RWPE2 (cell line): Measurements from ENCODE around the gene ADAM23.

Experiments used
- ATAC-seq: fragments of 200-7000 bp; cut with Tn5 transposase; 3 replicates; pipeline ENCODE4 v1.9.1; 2021; ENCODE audit warnings: low read depth
- DNase-seq: peaks from one replicate; pipeline ENCODE4 v3.0.0-alpha.2; 2020; ENCODE audit warnings: low spot score
- H3K27ac ChIP-seq: fragments of 450-650 bp; 2 replicates; pipeline ENCODE4 v1.5.1; 2017; ENCODE audit warnings: mild to moderate bottlenecking; ENCODE audit not compliant: poor library complexity, severe bottlenecking
- H3K27me3 ChIP-seq: fragments of 250-450 bp; sonication (Bioruptor Pico); 2 replicates; pipeline ENCODE4 v1.5.1; 2021; ENCODE audit warnings: mild to moderate bottlenecking, moderate library complexity; ENCODE audit not compliant: insufficient read depth, poor library complexity, severe bottlenecking
- H3K36me3 ChIP-seq: fragments of 250-450 bp; sonication (Bioruptor Pico); 2 replicates; pipeline ENCODE4 v1.5.1; 2020; ENCODE audit warnings: low read depth, mild to moderate bottlenecking, moderate library complexity
- H3K4me1 ChIP-seq: fragments of 250-450 bp; sonication (Bioruptor Pico); 2 replicates; pipeline ENCODE4 v1.5.1; 2021; ENCODE audit warnings: mild to moderate bottlenecking, moderate library complexity; ENCODE audit not compliant: insufficient read depth, poor library complexity, severe bottlenecking
- H3K4me3 ChIP-seq: fragments of 250-450 bp; sonication (Bioruptor Pico); 2 replicates; pipeline ENCODE4 v1.5.1; 2021; ENCODE audit warnings: mild to moderate bottlenecking, moderate library complexity; ENCODE audit not compliant: severe bottlenecking
- H3K9me3 ChIP-seq: fragments of 250-450 bp; sonication (Bioruptor Pico); 2 replicates; pipeline ENCODE4 v1.5.1; 2021; ENCODE audit warnings: mild to moderate bottlenecking, moderate library complexity; ENCODE audit not compliant: severe bottlenecking
- TF ChIP-seq, protein P1 (sequence below): fragments of 450-650 bp; IDR thresholded peaks from one replicate; pipeline ENCODE4 v1.5.1; 2017; ENCODE audit warnings: mild to moderate bottlenecking, moderate library complexity; ENCODE audit not compliant: poor library complexity, severe bottlenecking

The ADAM23 gene

DNA sequence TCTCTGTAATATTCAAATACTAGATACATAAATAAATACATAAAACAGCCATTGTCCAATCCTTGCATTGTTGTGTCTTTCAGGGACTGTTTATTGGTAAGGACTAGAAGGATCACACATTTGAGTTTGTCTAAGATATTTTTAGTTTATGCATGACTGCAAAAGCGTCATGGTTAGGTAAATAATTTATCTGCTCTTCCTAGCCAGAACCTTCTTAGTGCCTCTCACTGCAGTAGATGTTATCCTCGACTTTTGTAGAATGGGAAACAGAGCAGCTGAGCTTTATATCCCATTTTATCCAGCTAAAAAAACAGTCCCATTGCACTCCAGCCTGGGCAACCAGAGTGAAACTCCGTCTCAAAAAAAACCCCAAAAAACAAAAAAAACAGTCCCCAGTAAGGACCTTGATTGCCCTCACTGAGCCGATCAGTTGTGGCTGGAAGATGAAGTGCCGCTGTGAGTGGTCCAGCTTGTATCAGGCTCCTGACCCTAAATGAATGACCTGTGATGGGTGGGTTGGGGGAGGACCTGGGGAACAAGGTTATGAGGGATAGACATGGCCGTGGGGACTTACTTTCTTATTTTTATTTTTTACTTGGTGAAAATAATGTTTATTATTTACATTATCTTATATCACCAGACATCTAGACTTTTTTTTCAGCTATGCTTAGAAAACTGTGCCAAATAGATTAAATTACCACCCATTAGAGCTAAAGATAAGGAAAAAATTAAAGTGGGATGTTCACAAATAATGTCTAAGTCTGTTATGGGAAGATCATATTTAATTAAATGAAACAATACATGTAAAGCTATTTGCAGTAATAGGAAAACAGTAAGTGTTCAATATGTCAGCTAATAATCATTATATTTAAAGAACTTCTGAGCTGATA, 10.9 kb upstream of the ADAM23 start:
- ATAC-seq (no peak), DNase-seq (no peak)
- no peaks in the 10 kb centered on the region for H3K4me1 ChIP-seq
- no peaks in the 10 kb centered on the region for H3K36me3 ChIP-seq
- no peaks in the 10 kb centered on the region for H3K9me3 ChIP-seq
- H3K4me3 ChIP-seq: no peak overlapping the region
- H3K27ac ChIP-seq: no peak overlapping the region
- peaks cover 10% of the 10 kb centered on the region for H3K27me3 ChIP-seq
- TF ChIP-seq, protein P1, sequence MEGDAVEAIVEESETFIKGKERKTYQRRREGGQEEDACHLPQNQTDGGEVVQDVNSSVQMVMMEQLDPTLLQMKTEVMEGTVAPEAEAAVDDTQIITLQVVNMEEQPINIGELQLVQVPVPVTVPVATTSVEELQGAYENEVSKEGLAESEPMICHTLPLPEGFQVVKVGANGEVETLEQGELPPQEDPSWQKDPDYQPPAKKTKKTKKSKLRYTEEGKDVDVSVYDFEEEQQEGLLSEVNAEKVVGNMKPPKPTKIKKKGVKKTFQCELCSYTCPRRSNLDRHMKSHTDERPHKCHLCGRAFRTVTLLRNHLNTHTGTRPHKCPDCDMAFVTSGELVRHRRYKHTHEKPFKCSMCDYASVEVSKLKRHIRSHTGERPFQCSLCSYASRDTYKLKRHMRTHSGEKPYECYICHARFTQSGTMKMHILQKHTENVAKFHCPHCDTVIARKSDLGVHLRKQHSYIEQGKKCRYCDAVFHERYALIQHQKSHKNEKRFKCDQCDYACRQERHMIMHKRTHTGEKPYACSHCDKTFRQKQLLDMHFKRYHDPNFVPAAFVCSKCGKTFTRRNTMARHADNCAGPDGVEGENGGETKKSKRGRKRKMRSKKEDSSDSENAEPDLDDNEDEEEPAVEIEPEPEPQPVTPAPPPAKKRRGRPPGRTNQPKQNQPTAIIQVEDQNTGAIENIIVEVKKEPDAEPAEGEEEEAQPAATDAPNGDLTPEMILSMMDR: no peak

DNA sequence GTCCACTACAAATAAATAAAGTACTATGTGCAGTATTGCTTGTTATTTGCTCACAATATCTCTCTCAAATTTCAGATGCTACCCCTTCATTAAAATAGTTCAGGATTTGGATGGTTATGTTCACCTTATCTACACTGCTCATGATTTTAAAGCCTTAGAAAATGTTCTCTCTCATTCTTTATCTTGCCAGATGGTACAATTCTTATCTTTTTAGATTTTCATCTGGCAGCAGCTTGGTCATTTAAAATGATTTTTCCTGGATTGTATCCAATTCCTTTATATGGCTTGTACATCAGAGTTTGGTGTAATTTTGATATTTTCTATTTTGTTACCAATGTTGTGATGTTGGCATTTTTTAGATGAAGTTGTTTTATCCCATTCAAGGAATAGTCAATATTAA, 10.1 kb upstream of the ADAM23 start:
- no peak overlapping the region for H3K4me3 ChIP-seq
- H3K27me3 ChIP-seq: peaks cover 14% of the 10 kb centered on the region
- no peak overlapping the region for H3K27ac ChIP-seq
- TF ChIP-seq, protein P1: no peak
- DNase-seq: no peak
- no peak for ATAC-seq
- no peaks in the 10 kb centered on the region for H3K4me1 ChIP-seq
- no peaks in the 10 kb centered on the region for H3K9me3 ChIP-seq
- H3K36me3 ChIP-seq: no peaks in the 10 kb centered on the region

DNA sequence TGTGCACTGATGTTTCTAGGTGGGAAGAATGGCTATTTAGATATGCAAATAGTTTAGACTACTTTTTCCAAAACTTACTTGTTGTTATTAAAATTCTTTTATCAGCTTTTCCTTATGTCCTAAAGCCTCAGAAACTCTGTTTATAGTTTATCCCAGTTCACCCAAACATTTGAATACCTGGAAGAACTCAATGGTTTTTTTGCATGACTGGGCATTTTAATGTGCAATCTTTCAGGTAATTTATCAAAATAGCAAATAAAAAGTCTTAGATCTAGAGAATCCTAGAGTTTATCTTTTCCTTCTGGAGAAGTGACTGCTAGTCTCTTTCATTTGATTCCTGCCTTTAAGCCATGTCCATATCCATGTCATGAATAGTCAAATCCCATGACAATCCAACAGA, 9.6 kb upstream of the ADAM23 start:
- TF ChIP-seq, protein P1: no peak
- Histone ChIP-seq H3K4me1 (no peaks in the 10 kb centered on the region), H3K4me3 (no peak overlapping the region), H3K9me3 (no peaks in the 10 kb centered on the region), H3K36me3 (no peaks in the 10 kb centered on the region), H3K27ac (no peak overlapping the region), H3K27me3 (peaks cover 14% of the 10 kb centered on the region)
- ATAC-seq: no peak
- DNase-seq: no peak

DNA sequence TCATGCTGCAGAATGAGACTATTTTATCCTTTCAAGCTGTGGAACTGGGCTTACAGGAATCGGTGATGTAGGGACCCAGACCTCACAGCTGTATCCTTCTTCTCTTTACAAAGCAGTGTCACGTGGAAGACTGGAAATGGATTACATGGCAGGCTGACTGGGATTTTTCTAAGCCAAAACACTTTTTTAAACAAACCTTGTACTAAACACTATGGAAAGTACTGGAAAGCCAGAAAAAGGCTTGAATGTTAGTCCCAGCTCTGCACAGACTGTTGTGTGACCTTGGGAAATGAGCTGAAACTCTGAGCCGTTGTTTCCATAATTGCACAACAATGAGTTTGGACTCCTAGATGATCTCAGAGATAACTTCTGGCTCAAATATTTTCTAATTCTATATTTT, 7.6 kb upstream of the ADAM23 start:
- Histone ChIP-seq H3K4me1 (no peaks in the 10 kb centered on the region), H3K27ac (no peak overlapping the region), H3K36me3 (no peaks in the 10 kb centered on the region), H3K27me3 (peaks cover 14% of the 10 kb centered on the region), H3K4me3 (no peak overlapping the region), H3K9me3 (no peaks in the 10 kb centered on the region)
- ATAC-seq (no peak), DNase-seq (no peak)
- TF ChIP-seq, protein P1: no peak

DNA sequence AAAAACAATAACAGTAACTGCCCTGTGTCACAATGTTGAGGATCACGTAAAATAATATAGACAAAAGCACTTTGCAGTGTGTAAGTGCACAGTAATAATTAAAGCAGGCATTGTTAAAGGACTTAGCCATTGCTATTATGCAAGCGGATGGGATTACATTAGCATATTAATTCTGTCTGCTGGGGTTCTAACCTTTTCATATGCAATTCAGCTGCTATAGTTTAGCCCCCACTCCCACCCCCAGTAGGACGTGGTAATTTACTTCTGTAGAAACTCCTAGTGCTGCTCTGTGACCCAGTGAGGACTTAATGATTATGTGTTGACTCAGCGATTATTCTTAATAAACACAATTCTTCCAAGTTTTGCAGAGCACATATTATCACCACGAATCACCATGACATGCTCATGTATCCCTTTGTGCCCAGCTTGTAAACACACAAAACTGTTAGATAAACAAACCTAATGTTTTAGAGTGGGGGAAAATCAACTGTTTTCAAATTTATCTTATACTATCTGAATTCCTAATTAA, 5.1 kb upstream of the ADAM23 start:
- no peaks in the 10 kb centered on the region for H3K4me1 ChIP-seq
- DNase-seq (no peak), ATAC-seq (no peak)
- H3K4me3 ChIP-seq: no peak overlapping the region
- no peaks in the 10 kb centered on the region for H3K36me3 ChIP-seq
- TF ChIP-seq, protein P1: no peak
- no peaks in the 10 kb centered on the region for H3K9me3 ChIP-seq
- H3K27me3 ChIP-seq: peaks cover 32% of the 10 kb centered on the region
- H3K27ac ChIP-seq: no peak overlapping the region
